BJ (cell line): Measurements from ENCODE around the gene BTG4. TPM values are rescaled to one million over a fixed set of nuclear protein-coding genes. Genes with fewer than 3 reads are reported as not detected.

Experiments
- CTCF ChIA-PET: fragments of 350-600 bp; formaldehyde crosslinking; extraction: SDS; loops from one replicate; lab custom pipeline; 2021; ENCODE audit warnings: antibody characterized with exemption, inconsistent platforms; lab: Yijun Ruan, JAX
- POLR2A ChIA-PET: fragments of 300-600 bp; sonication (Branson Sonifier 250); formaldehyde crosslinking; extraction: SDS; loops from one replicate; lab custom pipeline; 2021; ENCODE audit warnings: antibody characterized with exemption; lab: Charles Lee
- DNase-seq: peaks from one replicate; pipeline ENCODE4 v3.0.0-alpha.2; 2011; ENCODE audit warnings: low read depth
- H3K27me3 ChIP-seq: 2 replicates; pipeline ENCODE4 v1.6.0; 2011; ENCODE audit warnings: low read length; ENCODE audit not compliant: control insufficient read depth, insufficient read depth
- H3K36me3 ChIP-seq: 2 replicates; pipeline ENCODE4 v1.5.1; 2011; ENCODE audit warnings: low read length; ENCODE audit not compliant: control insufficient read depth, insufficient read depth
- H3K4me3 ChIP-seq: 2 replicates; pipeline ENCODE4 v1.5.1; 2011; ENCODE audit warnings: low read depth, mild to moderate bottlenecking, control low read depth, low read length
- CTCF ChIP-seq: IDR thresholded peaks from 2 replicates; pipeline ENCODE4 v1.5.1; 2011; ENCODE audit warnings: low read depth, mild to moderate bottlenecking, control low read depth, inconsistent platforms, low read length, moderate library complexity; ENCODE audit not compliant: insufficient read depth
- polyA plus RNA-seq: library from polyadenylated mRNA; depleted of rRNA; stranded (reverse); fragments of >200 nt; gene quantifications from 2 replicates; pipeline ENCODE4 v1.2.3, GENCODE V29; 2011

Gene BTG4
- polyA plus RNA-seq, 1 experiment: not detected

DNA sequence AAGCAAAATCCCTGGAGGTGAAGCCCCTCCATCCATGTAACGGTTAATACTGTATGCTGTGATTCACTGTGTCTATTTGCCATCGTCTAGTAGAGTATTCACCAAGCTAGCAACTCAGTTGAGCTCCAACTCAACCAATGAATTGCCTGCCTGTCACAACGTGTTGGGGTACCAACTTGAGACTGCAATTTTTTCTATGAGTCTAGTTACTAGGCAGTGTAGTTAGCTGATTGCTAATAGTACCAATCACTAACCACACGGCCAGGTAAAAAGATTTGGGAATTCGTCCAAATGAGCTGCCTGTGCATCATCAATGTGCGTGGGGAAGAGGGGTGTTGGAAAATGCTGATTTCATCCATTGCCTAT, 1.0 kb upstream of the BTG4 start:
- DNase-seq: no peak
- Histone ChIP-seq H3K36me3 (no peaks in the 10 kb centered on the region), H3K27me3 (no peaks in the 10 kb centered on the region), H3K4me3 (peak overlapping the region; percentile 48)
- TF ChIP-seq CTCF: no peak
- CTCF ChIA-PET: interaction anchor here (1.0 kb wide), 2 partner anchors 56 to 68 kb away, joined by 3 read pairs; no protein-coding TSS in a partner anchor
- POLR2A ChIA-PET: interaction anchor here (0.6 kb wide), 1 partner anchor 407 kb away, joined by 3 read pairs; no protein-coding TSS in a partner anchor

DNA sequence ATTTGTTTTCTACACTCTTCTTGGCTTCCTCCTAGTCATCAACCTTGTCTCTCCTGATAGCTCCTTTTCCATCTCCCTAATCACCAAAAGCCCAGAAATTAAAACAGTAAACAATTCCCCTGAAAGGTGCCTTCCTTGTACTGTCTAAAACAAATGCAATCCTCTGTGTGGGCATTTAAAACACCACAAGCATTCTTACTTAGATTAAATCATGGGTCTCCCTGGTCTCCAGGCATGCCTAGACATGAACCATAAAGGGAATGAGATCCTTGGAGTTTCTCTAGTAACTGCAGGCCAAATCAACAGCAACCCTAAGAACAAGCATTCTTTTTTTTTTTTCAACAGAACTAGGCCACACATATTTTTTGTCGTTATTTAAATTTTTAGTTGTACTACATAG, 1.9 kb downstream of the BTG4 start:
- H3K4me3 ChIP-seq: no peak overlapping the region
- DNase-seq: no peak
- H3K36me3 ChIP-seq: no peaks in the 10 kb centered on the region
- ChIA-PET CTCF (no interaction called here), POLR2A (no interaction called here)
- no peaks in the 10 kb centered on the region for H3K27me3 ChIP-seq
- TF ChIP-seq CTCF: no peak

- ChIA-PET POLR2A (no interaction called here), CTCF (interaction anchor here (0.6 kb wide), 1 partner anchor 493 kb away, joined by 3 read pairs; no protein-coding TSS in a partner anchor)
- TF ChIP-seq CTCF: no peak
- Histone ChIP-seq H3K4me3 (no peak overlapping the region), H3K36me3 (no peaks in the 10 kb centered on the region), H3K27me3 (no peaks in the 10 kb centered on the region)
- DNase-seq: no peak
These were observed 9.6 kb downstream of the BTG4 start for GRCh38 chr11:111502611-111503010.

GRCh38 chr11:111500481-111500880, 11.7 kb downstream of the BTG4 start:
- H3K4me3 ChIP-seq: no peak overlapping the region
- DNase-seq: no peak
- no peaks in the 10 kb centered on the region for H3K36me3 ChIP-seq
- no peak for TF ChIP-seq CTCF
- H3K27me3 ChIP-seq: no peaks in the 10 kb centered on the region
- ChIA-PET POLR2A (no interaction called here), CTCF (interaction anchor here (0.7 kb wide), 1 partner anchor 45 kb away, joined by 3 read pairs; no protein-coding TSS in a partner anchor)

GRCh38 chr11:111499483-111499882, 12.7 kb downstream of the BTG4 start:
- H3K27me3 ChIP-seq: no peaks in the 10 kb centered on the region
- CTCF ChIA-PET: no interaction called here
- H3K36me3 ChIP-seq: no peaks in the 10 kb centered on the region
- H3K4me3 ChIP-seq: no peak overlapping the region
- TF ChIP-seq CTCF: no peak
- POLR2A ChIA-PET: no interaction called here
- DNase-seq: no peak
